HCT116 (cell line): Measurements from ENCODE around the gene OLFML2B. TPM values are rescaled to one million over a fixed set of nuclear protein-coding genes. Genes with fewer than 3 reads are reported as not detected.

Experiments
- ATAC-seq: fragments of 200-7000 bp; cut with Tn5 transposase; 2 replicates; pipeline ENCODE4 v1.9.1; 2020; ENCODE audit warnings: mild to moderate bottlenecking, moderate library complexity
- BruUV-seq: library from RNA; stranded (reverse); fragments of 400-500 nt; replicated peaks from 2 replicates; lab custom pipeline; 2021; lab: Mats Ljungman, UMichigan
- CTCF ChIA-PET: fragments of 300-600 bp; sonication (Branson Sonifier 250); formaldehyde crosslinking; loops from one replicate; lab custom pipeline; 2021; ENCODE audit warnings: antibody characterized with exemption; lab: Charles Lee
- POLR2A ChIA-PET: fragments of 300-600, 350-600 bp; sonication (Branson Sonifier 250); formaldehyde crosslinking; loops from one replicate; lab custom pipeline; 2021; ENCODE audit warnings: antibody characterized with exemption; lab: Charles Lee
- RAD21 ChIA-PET, 2 experiments: fragments of 300-600 bp; sonication (Branson Sonifier 250); formaldehyde crosslinking; loops; one replicate each; lab custom pipeline; 2023; ENCODE audit warnings: low total read pairs in 2 of 2; ENCODE audit not compliant: uncharacterized antibody in 2 of 2, unreplicated experiment in 2 of 2, low non-redundant PET in 1 of 2; lab: Charles Lee
- DNase-seq: peaks from one replicate; pipeline ENCODE4 v3.0.0-alpha.2; 2010; ENCODE audit warnings: low read depth, low spot score
- H2AFZ ChIP-seq: fragments of 200-600 bp; shearing (Covaris generic), sonication (generic); 2 replicates; pipeline ENCODE4 v1.6.1; 2017; ENCODE audit warnings: low read depth, mixed run types, mixed read lengths, antibody characterized with exemption, low read length; ENCODE audit not compliant: poor library complexity, severe bottlenecking
- H3K27ac ChIP-seq: 2 replicates; pipeline ENCODE4 v1.5.1; 2012; ENCODE audit warnings: low read depth, low read length
- H3K27me3 ChIP-seq: fragments of 200-600 bp; sonication (generic); 2 replicates; pipeline ENCODE4 v1.6.1; 2016; ENCODE audit warnings: mixed run types, low read length, mixed read lengths; ENCODE audit not compliant: insufficient read depth
- H3K36me3 ChIP-seq, 2 experiments: fragments of 200-500 bp in 1 of 2; fragments of 200-600 bp in 1 of 2; sonication (Bioruptor generic) in 1 of 2; sonication (generic) in 1 of 2; 2 replicates each; pipeline versions ENCODE4 v1.5.1 to v1.6.1; 2014 to 2016; ENCODE audit warnings: low read length in 2 of 2, inconsistent platforms in 1 of 2, mixed read lengths in 1 of 2, mixed run types in 1 of 2; ENCODE audit not compliant: insufficient read depth in 2 of 2, control insufficient read depth in 1 of 2
- H3K4me1 ChIP-seq, 2 experiments: fragments of 200-600 bp in 1 of 2; sonication (generic) in 1 of 2; 2 replicates each; pipeline versions ENCODE4 v1.5.1 to v1.6.1; 2012 to 2017; ENCODE audit warnings: low read length in 2 of 2, inconsistent platforms in 1 of 2, mild to moderate bottlenecking in 1 of 2, mixed read lengths in 1 of 2, mixed run types in 1 of 2, moderate library complexity in 1 of 2; ENCODE audit not compliant: insufficient read depth in 2 of 2, control insufficient read depth in 1 of 2
- H3K4me2 ChIP-seq: fragments of 200-600 bp; sonication (generic); 2 replicates; pipeline ENCODE4 v1.6.1; 2017; ENCODE audit warnings: mixed run types, low read length, mixed read lengths
- H3K4me3 ChIP-seq, 2 experiments: fragments of 200-600 bp in 1 of 2; sonication (generic) in 1 of 2; replicated peaks in 1 of 2; 2 replicates each; pipeline ENCODE4 v1.5.1; 2011 to 2016; ENCODE audit warnings: low read length in 2 of 2, control low read depth in 1 of 2, low read depth in 1 of 2, mild to moderate bottlenecking in 1 of 2, mixed read lengths in 1 of 2, mixed run types in 1 of 2
- H3K79me2 ChIP-seq: fragments of 200-600 bp; sonication (generic); 2 replicates; pipeline ENCODE4 v1.6.1; 2017; ENCODE audit warnings: mild to moderate bottlenecking, mixed run types, low read length, moderate library complexity, mixed read lengths; ENCODE audit not compliant: insufficient read depth
- H3K9ac ChIP-seq: fragments of 200-600 bp; sonication (generic); 2 replicates; pipeline ENCODE4 v1.6.1; 2016; ENCODE audit warnings: low read length, mixed read lengths
- H3K9me2 ChIP-seq: fragments of 200-600 bp; sonication (generic), shearing (Covaris generic); 2 replicates; pipeline ENCODE4 v1.6.1; 2017; ENCODE audit warnings: mixed run types, mild to moderate bottlenecking, moderate library complexity; ENCODE audit not compliant: insufficient read depth
- H3K9me3 ChIP-seq, 2 experiments: fragments of 200-500 bp in 1 of 2; fragments of 200-600 bp in 1 of 2; sonication (Bioruptor generic) in 1 of 2; sonication (generic) in 1 of 2; 2 replicates each; pipeline ENCODE4 v1.6.1; 2014 to 2017; ENCODE audit warnings: low read length in 2 of 2, mixed read lengths in 2 of 2, inconsistent platforms in 1 of 2, low read depth in 1 of 2, mild to moderate bottlenecking in 1 of 2, mixed run types in 1 of 2, moderate library complexity in 1 of 2; ENCODE audit not compliant: control insufficient read depth in 1 of 2, insufficient read depth in 1 of 2
- H4K20me1 ChIP-seq: fragments of 200-600 bp; sonication (generic), shearing (Covaris generic); 2 replicates; pipeline ENCODE4 v1.6.1; 2017; ENCODE audit warnings: mixed run types, mild to moderate bottlenecking, moderate library complexity; ENCODE audit not compliant: insufficient read depth
- ATF3 ChIP-seq: IDR thresholded peaks from 2 replicates; pipeline ENCODE4 v1.6.1; 2012
- CBX3 ChIP-seq: IDR thresholded peaks from 2 replicates; pipeline ENCODE4 v1.6.1; 2012; ENCODE audit warnings: low read depth
- CEBPB ChIP-seq: IDR thresholded peaks from 2 replicates; pipeline ENCODE4 v1.6.1; 2012; ENCODE audit warnings: low read depth
- CTCF ChIP-seq, 3 experiments: fragments of 200-600 bp in 1 of 3; sonication (generic) in 1 of 3; IDR thresholded peaks in 2 of 3; conservative IDR thresholded peaks in 1 of 3; 2 replicates each; pipeline ENCODE4 v1.5.1; 2012 to 2017; ENCODE audit warnings: low read depth in 2 of 3, low read length in 2 of 3, antibody characterized with exemption in 1 of 3, borderline replicate concordance in 1 of 3, control low read depth in 1 of 3, mild to moderate bottlenecking in 1 of 3, mixed read lengths in 1 of 3, mixed run types in 1 of 3, moderate library complexity in 1 of 3; ENCODE audit not compliant: insufficient read depth in 1 of 3
- EGR1 ChIP-seq: IDR thresholded peaks from 2 replicates; pipeline ENCODE4 v1.6.1; 2012; ENCODE audit warnings: low read depth
- ELF1 ChIP-seq: IDR thresholded peaks from 2 replicates; pipeline ENCODE4 v1.6.1; 2012; ENCODE audit warnings: low read depth, borderline replicate concordance
- EZH2 ChIP-seq: fragments of 200-600 bp; sonication (generic); IDR thresholded peaks from 2 replicates; pipeline ENCODE4 v1.6.1; 2017; ENCODE audit warnings: antibody characterized with exemption, mixed run types
- REST ChIP-seq: IDR thresholded peaks from 2 replicates; pipeline ENCODE4 v1.6.1; 2012; ENCODE audit warnings: low read depth
- SIN3A ChIP-seq: IDR thresholded peaks from 2 replicates; pipeline ENCODE4 v1.6.1; 2012; ENCODE audit warnings: low read depth
- ZFX ChIP-seq: fragments of 450-650 bp; IDR thresholded peaks from 2 replicates; pipeline ENCODE4 v1.6.1; 2017
- ZNF274 ChIP-seq: fragments of 200-500 bp; sonication (Bioruptor generic); IDR thresholded peaks from 2 replicates; pipeline ENCODE4 v1.6.1; 2014; ENCODE audit warnings: mild to moderate bottlenecking, low read depth, low read length, inconsistent platforms
- intact Hi-C: fragments of 100-400 bp; cut with micrococcal nuclease; formaldehyde crosslinking; loops from 2 replicates; pipeline ENCODE4 v1.10.0; 2022
- total RNA-seq: library from RNA; stranded (reverse); gene quantifications from one replicate; pipeline ENCODE4 v1.2.1, GENCODE V29; 2021; ENCODE audit not compliant: unreplicated experiment

OLFML2B gene
- total RNA-seq, 1 experiment from 2014 or later, result 1.3 TPM

GRCh38 chr1:161943737-161944136, 79.9 kb downstream of the OLFML2B start:
- intact Hi-C loops, result no loop called here
- CTCF ChIA-PET, result no interaction called here
- POLR2A ChIA-PET, result no interaction called here

More at GRCh38 chr1:161943737-161944136, 79.9 kb downstream of the OLFML2B start:
- Histone ChIP-seq H3K4me2 (no peak overlapping the region), H2AFZ (no peak overlapping the region), H3K9me2 (no peaks in the 10 kb centered on the region), H3K27ac (no peak overlapping the region), H3K4me1 (no peaks in the 10 kb centered on the region), H4K20me1 (no peaks in the 10 kb centered on the region), H3K27me3 (no peaks in the 10 kb centered on the region), H3K9me3 (no peaks in the 10 kb centered on the region), H3K36me3 (no peaks in the 10 kb centered on the region), H3K9ac (no peak overlapping the region), H3K4me3 (no peak overlapping the region), H3K79me2 (no peaks in the 10 kb centered on the region)
- no TSS peak for BruUV-seq
- no peak for TF ChIP-seq CEBPB
- no peak for TF ChIP-seq ZFX
- TF ChIP-seq ELF1, result no peak
- no peak for TF ChIP-seq EGR1
- TF ChIP-seq EZH2, result no peak
- TF ChIP-seq REST, result no peak
- TF ChIP-seq CTCF (IDR thresholded peaks at IDR 0.05 in 2 of 3, conservative IDR thresholded peaks at IDR 0.05 in 1 of 3; ENCODE audit: borderline replicate concordance in 1 of 3, insufficient read depth in 1 of 3, low read depth in 2 of 3, low read length in 2 of 3), result no peak
- TF ChIP-seq CBX3, result no peak
- TF ChIP-seq ATF3, result no peak
- no peak for TF ChIP-seq SIN3A
- TF ChIP-seq ZNF274, result no peak
- DNase-seq, result no peak
- no peak for ATAC-seq
- RAD21 ChIA-PET, result no interaction called here
